ENCODE data around the gene ABO. TPM values are rescaled to one million over a fixed set of nuclear protein-coding genes. Genes with fewer than 3 reads are reported as not detected.
"Not testable (repeated sequence)": the region's sequence is repeated elsewhere in the genome, so short reads cannot be mapped to it uniquely, and the experiment has no call there.

ABO gene
- total RNA-seq, 1 experiment from 2014 or later, result 2.8 TPM

DNA sequence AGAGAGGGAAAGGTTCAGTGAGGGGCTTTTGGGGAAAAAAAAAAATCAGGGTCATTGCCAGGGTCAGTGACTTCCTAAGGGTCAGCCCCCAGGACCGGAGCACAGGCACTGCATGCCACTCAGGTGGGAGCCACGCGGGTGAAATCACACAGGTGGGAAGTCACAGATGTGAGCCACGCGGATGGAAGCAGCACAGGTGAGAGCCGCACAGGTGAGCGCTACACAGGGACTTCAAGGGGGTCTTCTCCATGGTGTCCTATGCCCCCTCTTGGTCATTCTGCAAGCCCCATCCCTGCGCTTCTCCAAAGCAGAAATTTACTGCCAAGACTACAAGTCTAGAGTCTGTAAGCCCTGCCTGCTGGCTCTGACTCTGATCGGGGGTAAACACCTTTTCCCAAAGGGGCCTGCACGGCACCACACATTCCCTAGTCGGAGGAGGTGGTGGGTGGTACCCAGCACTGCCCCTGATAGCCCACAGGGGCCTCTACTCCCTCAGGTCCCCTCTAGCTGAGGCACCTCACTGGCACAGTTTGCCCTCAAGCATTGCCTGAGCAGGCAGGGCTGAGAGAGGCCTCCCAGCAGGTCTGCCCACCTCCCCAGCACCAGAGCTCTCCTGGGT, 47.6 kb downstream of the ABO start:
- peaks cover 37% of the 10 kb centered on the region for H3K27me3 Mint-ChIP-seq (ENCODE audit: unreplicated experiment)

DNA sequence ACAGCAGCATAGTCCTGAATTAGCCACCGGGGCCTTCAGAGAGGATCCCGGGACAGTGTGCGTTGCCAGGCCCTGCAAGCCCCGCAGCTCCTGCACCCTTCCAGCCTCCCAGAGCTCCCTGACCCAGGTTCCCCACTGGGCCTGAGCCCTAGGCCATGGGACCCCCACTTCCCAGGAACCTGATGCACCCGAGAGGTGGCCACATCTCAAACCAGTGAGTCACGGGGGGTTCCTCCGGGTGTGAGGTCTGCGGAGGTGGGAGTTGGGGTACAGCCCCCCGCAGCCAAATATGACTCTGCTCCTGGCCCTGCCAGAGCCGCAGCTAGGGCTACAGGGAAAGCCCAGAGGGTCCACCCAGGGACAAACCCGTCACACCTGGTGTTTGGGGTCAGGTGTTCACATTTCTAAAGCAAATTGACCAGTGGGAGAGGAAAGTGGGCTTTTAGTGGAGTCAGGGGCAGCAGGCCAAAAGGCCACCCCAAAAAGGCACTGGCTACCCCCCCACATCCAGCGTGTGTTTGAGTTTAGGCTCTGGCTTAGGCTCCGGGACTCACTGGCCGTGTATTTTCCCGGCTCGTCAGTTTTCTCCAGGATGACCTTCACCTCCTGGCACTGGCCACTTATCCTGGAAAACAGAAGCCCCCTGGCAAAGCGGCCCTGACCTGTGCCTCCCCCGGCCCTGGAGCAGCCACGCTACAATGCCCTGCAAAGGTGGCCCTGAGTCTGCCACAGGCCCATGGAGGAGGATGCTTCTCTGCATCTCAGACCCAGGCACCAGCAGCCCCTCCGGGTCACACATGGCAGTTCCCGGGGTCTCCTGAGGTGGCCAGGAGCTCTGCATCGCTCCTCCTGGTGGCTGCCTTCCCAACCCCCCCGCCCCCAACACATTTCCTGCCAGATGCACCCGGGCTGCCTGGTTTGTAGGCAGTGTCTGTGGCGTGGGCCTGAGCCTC, 48.5 kb downstream of the ABO start:
- intact Hi-C loops (cut with micrococcal nuclease; ENCODE audit: unreplicated experiment), result no loop called here
- Mint-ChIP-seq H3K9me3 (ENCODE audit: low read depth, unreplicated experiment) (no peaks in the 10 kb centered on the region), H3K27me3 (ENCODE audit: unreplicated experiment) (peaks cover 31% of the 10 kb centered on the region), H3K4me1 (ENCODE audit: low read depth, unreplicated experiment) (no peaks in the 10 kb centered on the region), H3K4me3 (ENCODE audit: low read depth, unreplicated experiment) (no peak overlapping the region), H3K27ac (ENCODE audit: unreplicated experiment) (no peak overlapping the region), H3K36me3 (ENCODE audit: insufficient read depth, unreplicated experiment) (no peaks in the 10 kb centered on the region)
- DNase-seq, result no peak
- TF ChIP-seq, protein P1, sequence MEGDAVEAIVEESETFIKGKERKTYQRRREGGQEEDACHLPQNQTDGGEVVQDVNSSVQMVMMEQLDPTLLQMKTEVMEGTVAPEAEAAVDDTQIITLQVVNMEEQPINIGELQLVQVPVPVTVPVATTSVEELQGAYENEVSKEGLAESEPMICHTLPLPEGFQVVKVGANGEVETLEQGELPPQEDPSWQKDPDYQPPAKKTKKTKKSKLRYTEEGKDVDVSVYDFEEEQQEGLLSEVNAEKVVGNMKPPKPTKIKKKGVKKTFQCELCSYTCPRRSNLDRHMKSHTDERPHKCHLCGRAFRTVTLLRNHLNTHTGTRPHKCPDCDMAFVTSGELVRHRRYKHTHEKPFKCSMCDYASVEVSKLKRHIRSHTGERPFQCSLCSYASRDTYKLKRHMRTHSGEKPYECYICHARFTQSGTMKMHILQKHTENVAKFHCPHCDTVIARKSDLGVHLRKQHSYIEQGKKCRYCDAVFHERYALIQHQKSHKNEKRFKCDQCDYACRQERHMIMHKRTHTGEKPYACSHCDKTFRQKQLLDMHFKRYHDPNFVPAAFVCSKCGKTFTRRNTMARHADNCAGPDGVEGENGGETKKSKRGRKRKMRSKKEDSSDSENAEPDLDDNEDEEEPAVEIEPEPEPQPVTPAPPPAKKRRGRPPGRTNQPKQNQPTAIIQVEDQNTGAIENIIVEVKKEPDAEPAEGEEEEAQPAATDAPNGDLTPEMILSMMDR (IDR thresholded peaks at IDR 0.05; ENCODE audit: unreplicated experiment), result no peak
- CTCF ChIA-PET, result no interaction called here
- BruUV-seq (replicated peaks), result no TSS peak

More for the DNA sequence above, 47.6 kb downstream of the ABO start:
- intact Hi-C loops (cut with micrococcal nuclease; ENCODE audit: unreplicated experiment), result no loop called here
- H3K36me3 Mint-ChIP-seq (ENCODE audit: insufficient read depth, unreplicated experiment), result no peaks in the 10 kb centered on the region
- no peak overlapping the region for H3K4me3 Mint-ChIP-seq (ENCODE audit: low read depth, unreplicated experiment)
- TF ChIP-seq, protein P1 (IDR thresholded peaks at IDR 0.05; ENCODE audit: unreplicated experiment), result no peak
- CTCF ChIA-PET, result no interaction called here
- no TSS peak for BruUV-seq (replicated peaks)
- H3K9me3 Mint-ChIP-seq (ENCODE audit: low read depth, unreplicated experiment), result no peaks in the 10 kb centered on the region
- H3K27ac Mint-ChIP-seq (ENCODE audit: unreplicated experiment), result no peak overlapping the region
- DNase-seq, result no peak
- H3K4me1 Mint-ChIP-seq (ENCODE audit: low read depth, unreplicated experiment), result no peaks in the 10 kb centered on the region

DNA sequence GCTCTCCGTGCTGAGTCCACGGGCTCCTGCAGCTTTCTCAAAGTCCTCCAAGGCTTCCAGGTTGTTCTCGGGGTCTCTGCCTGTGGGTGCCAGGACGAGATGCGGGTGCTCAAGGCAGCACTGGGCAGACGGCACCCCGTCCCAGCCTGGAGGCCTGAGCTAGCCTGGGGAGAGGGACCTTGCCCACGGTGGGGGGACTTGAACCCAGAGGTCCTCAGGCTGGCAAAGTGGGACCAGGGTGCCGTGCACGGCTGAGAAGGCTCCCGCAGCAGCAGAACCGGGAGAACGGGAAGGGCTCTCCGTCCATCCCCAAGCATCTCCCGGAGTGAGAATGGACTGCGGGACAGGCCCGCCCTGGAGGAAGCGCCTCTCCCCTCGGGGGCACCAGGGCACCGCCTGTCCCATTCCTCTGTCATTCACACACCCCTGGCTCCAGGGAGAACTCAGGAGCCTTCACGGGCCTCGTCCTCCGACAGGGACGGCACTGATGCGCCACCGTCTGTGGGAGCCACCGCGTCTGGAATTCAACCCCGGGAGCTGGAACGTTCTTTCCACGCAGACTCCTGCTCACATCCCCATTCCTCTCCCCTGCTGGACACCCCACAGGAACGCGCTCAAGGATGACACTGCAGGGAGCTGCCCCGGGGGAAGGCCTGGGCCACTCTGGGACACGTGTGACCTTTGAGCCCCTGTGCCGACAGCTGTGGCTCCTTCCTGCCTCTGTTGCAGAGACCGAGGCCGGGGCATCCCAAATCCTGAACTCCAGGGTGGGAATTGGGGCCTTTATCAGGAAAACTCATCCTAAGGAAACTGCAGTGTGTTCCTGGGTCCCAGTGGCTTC, 49.6 kb downstream of the ABO start:
- no peaks in the 10 kb centered on the region for H3K9me3 Mint-ChIP-seq (ENCODE audit: low read depth, unreplicated experiment)
- no peaks in the 10 kb centered on the region for H3K4me1 Mint-ChIP-seq (ENCODE audit: low read depth, unreplicated experiment)
- TF ChIP-seq, protein P1 (IDR thresholded peaks at IDR 0.05; ENCODE audit: unreplicated experiment), result no peak
- H3K27ac Mint-ChIP-seq (ENCODE audit: unreplicated experiment), result no peak overlapping the region
- no TSS peak for BruUV-seq (replicated peaks)
- CTCF ChIA-PET, result no interaction called here
- H3K36me3 Mint-ChIP-seq (ENCODE audit: insufficient read depth, unreplicated experiment), result no peaks in the 10 kb centered on the region
- no peak overlapping the region for H3K4me3 Mint-ChIP-seq (ENCODE audit: low read depth, unreplicated experiment)
- DNase-seq, result no peak
- H3K27me3 Mint-ChIP-seq (ENCODE audit: unreplicated experiment), result peaks cover 30% of the 10 kb centered on the region
- intact Hi-C loops (cut with micrococcal nuclease; ENCODE audit: unreplicated experiment), result no loop called here

DNA sequence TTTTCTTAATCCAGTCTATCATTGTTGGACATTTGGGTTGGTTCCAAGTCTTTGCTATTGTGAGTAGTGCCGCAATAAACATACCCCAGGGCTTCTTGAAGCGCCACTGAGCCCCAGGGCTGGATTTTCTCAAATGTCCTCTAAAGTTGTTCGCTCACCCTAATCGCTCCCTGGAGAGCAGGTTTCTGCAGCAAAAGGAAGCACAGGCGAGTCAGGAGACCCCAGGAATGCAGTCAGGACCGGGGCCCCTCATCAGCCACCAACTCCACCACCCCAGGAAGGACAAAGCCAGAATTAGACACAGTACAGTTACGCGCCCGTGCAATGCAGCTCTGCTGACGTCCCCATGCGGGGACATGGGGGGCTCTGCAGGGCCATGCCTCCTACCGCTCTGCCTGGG, 50.2 kb downstream of the ABO start:
- DNase-seq, result no peak

DNA sequence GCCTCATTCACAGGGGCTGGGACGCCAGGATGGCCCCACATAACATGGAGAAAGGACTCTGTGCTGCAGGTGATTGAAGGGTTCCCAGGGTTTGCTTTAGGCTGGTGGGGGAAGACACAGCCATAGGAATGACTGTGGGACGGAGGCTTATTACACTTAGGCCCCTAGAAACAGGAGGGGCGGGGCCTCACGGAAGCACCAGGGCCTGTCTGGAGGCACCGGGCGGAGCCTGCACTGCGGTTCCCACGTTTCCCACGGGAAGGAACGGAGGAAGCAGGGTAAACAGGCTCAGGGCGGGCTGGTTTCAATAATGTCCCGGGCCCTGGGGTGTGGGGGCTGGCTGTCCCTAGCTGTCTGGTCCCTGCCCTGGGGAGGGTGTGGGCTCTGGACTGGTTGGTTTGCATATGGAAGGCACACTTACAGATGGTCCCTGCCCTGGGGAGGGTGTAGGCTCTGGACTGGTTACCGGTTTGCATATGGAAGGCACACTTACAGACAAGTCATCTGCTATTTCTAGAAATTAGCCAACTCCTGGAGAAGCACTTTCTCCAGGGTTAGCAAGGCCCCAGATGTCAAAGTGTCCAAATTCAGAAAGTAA, 51.7 kb downstream of the ABO start:
- H3K4me1 Mint-ChIP-seq (ENCODE audit: low read depth, unreplicated experiment); DNase-seq; CTCF ChIA-PET; BruUV-seq (replicated peaks); H3K4me3 Mint-ChIP-seq (ENCODE audit: low read depth, unreplicated experiment); H3K27ac Mint-ChIP-seq (ENCODE audit: unreplicated experiment); intact Hi-C loops (cut with micrococcal nuclease; ENCODE audit: unreplicated experiment); H3K36me3 Mint-ChIP-seq (ENCODE audit: insufficient read depth, unreplicated experiment); H3K9me3 Mint-ChIP-seq (ENCODE audit: low read depth, unreplicated experiment): not testable (repeated sequence)
- H3K27me3 Mint-ChIP-seq (ENCODE audit: unreplicated experiment), result peaks cover 31% of the 10 kb centered on the region

More for the DNA sequence above, 50.2 kb downstream of the ABO start:
- CTCF ChIA-PET, result no interaction called here
- intact Hi-C loops (cut with micrococcal nuclease; ENCODE audit: unreplicated experiment), result no loop called here
- Mint-ChIP-seq H3K4me3 (ENCODE audit: low read depth, unreplicated experiment) (no peak overlapping the region), H3K27me3 (ENCODE audit: unreplicated experiment) (peaks cover 30% of the 10 kb centered on the region), H3K9me3 (ENCODE audit: low read depth, unreplicated experiment) (no peaks in the 10 kb centered on the region), H3K36me3 (ENCODE audit: insufficient read depth, unreplicated experiment) (no peaks in the 10 kb centered on the region), H3K4me1 (ENCODE audit: low read depth, unreplicated experiment) (no peaks in the 10 kb centered on the region), H3K27ac (ENCODE audit: unreplicated experiment) (no peak overlapping the region)
- no TSS peak for BruUV-seq (replicated peaks)
- TF ChIP-seq, protein P1 (IDR thresholded peaks at IDR 0.05; ENCODE audit: unreplicated experiment), result no peak

DNA sequence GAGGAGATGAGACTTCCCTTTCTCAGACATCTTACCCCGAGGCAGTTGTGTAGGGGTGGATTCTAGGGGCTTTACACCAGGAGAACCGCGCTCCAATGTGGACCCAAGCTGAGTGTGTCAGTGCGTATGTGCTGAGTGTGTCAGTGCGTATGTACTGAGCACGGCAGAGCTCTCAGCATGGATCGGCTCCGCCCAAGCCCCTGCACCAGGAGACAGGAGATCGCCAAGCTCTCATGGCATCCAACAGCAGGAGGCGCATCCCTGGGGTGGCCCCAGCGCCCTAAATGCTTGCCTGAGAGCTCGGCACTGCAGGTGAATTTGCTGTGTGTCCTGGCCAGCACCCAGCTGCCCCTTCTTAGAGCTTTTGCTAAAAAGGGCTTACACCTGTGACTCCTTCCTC, 53.0 kb downstream of the ABO start:
- BruUV-seq (replicated peaks); CTCF ChIA-PET; DNase-seq; H3K9me3 Mint-ChIP-seq (ENCODE audit: low read depth, unreplicated experiment); H3K4me1 Mint-ChIP-seq (ENCODE audit: low read depth, unreplicated experiment); H3K4me3 Mint-ChIP-seq (ENCODE audit: low read depth, unreplicated experiment); H3K36me3 Mint-ChIP-seq (ENCODE audit: insufficient read depth, unreplicated experiment); intact Hi-C loops (cut with micrococcal nuclease; ENCODE audit: unreplicated experiment); H3K27ac Mint-ChIP-seq (ENCODE audit: unreplicated experiment): not testable (repeated sequence)
- H3K27me3 Mint-ChIP-seq (ENCODE audit: unreplicated experiment), result peaks cover 44% of the 10 kb centered on the region

Data from Calu3 (cell line).